ENCODE measurements around the gene GMEB2.
"Not testable (repeated sequence)": the region's sequence is repeated elsewhere in the genome, so short reads cannot be mapped to it uniquely, and the experiment has no call there.

Gene GMEB2

GRCh38 chr20:63573647-63574131 is 53.2 kb downstream of the GMEB2 start:
- no peak for DNase-seq (ENCODE audit: low read depth in 1 of 2, low spot score in 1 of 2)

- DNase-seq (ENCODE audit: low read depth in 1 of 2, low spot score in 1 of 2), result no peak
Measured at GRCh38 chr20:63572788-63573646, 53.9 kb downstream of the GMEB2 start.

GRCh38 chr20:63572071-63572787 is 54.7 kb downstream of the GMEB2 start:
- no peak for DNase-seq (ENCODE audit: low read depth in 1 of 2, low spot score in 1 of 2)

- DNase-seq (ENCODE audit: low read depth in 1 of 2, low spot score in 1 of 2), result not testable (repeated sequence)
Measured at GRCh38 chr20:63571087-63571478, 55.8 kb downstream of the GMEB2 start.

GRCh38 chr20:63570281-63571086 is 56.4 kb downstream of the GMEB2 start:
- DNase-seq (ENCODE audit: low read depth in 1 of 2, low spot score in 1 of 2), result no peak

GRCh38 chr20:63568986-63569949 is 57.6 kb downstream of the GMEB2 start:
- no peak for DNase-seq (ENCODE audit: low read depth in 1 of 2, low spot score in 1 of 2)

GRCh38 chr20:63568170-63568981 is 58.5 kb downstream of the GMEB2 start:
- DNase-seq (ENCODE audit: low read depth in 1 of 2, low spot score in 1 of 2), result no peak

- DNase-seq (ENCODE audit: low read depth in 1 of 2, low spot score in 1 of 2), result peak; percentile 12 to 29
Measured at GRCh38 chr20:63567386-63568169, 59.3 kb downstream of the GMEB2 start.

- no peak for DNase-seq (ENCODE audit: low read depth in 1 of 2, low spot score in 1 of 2)
Measured at GRCh38 chr20:63567136-63567385, 59.8 kb downstream of the GMEB2 start.

GRCh38 chr20:63566395-63567135 is 60.3 kb downstream of the GMEB2 start:
- no peak for DNase-seq (ENCODE audit: low read depth in 1 of 2, low spot score in 1 of 2)

- no peak for DNase-seq (ENCODE audit: low read depth in 1 of 2, low spot score in 1 of 2)
Measured at GRCh38 chr20:63565699-63566335, 61.1 kb downstream of the GMEB2 start.

- DNase-seq (ENCODE audit: low read depth in 1 of 2, low spot score in 1 of 2), result no peak
Measured at GRCh38 chr20:63565021-63565698, 61.7 kb downstream of the GMEB2 start.

- DNase-seq (ENCODE audit: low read depth in 1 of 2, low spot score in 1 of 2), result no peak
Measured at GRCh38 chr20:63564036-63564810, 62.7 kb downstream of the GMEB2 start.

GRCh38 chr20:63563225-63563935 is 63.5 kb downstream of the GMEB2 start:
- no peak for DNase-seq (ENCODE audit: low read depth in 1 of 2, low spot score in 1 of 2)

GRCh38 chr20:63562461-63563224 is 64.3 kb downstream of the GMEB2 start:
- DNase-seq (ENCODE audit: low read depth in 1 of 2, low spot score in 1 of 2), result no peak

Data from stimulated activated CD4-positive, alpha-beta T cell treated with anti-CD3 and anti-CD28 coated beads, Interleukin-15, amount 100 ng/mL, for 1 hour (primary cell).